Astrocyte (in vitro differentiated cells and primary cell): ENCODE measurements around the gene PTPN14. TPM values are rescaled to one million over a fixed set of nuclear protein-coding genes. Genes with fewer than 3 reads are reported as not detected.

Experiments used
- DNase-seq: peaks from one replicate; pipeline ENCODE4 v3.0.0-alpha.2; 2010; ENCODE audit warnings: low read depth
- FAIRE-seq: peaks from 2 replicates; lab custom pipeline; 2011; peaks lifted over from hg19 to GRCh38; lab: Jason Lieb, UNC
- H2AFZ ChIP-seq: 2 replicates; pipeline ENCODE4 v1.6.0; 2012; ENCODE audit warnings: low read depth, low read length, inconsistent platforms
- H3K27ac ChIP-seq: 2 replicates; pipeline ENCODE4 v1.5.1; 2011; ENCODE audit warnings: low read depth, low read length, inconsistent platforms
- H3K27me3 ChIP-seq: 2 replicates; pipeline ENCODE4 v1.6.0; 2011; ENCODE audit warnings: low read length, inconsistent platforms; ENCODE audit not compliant: insufficient read depth
- H3K36me3 ChIP-seq: 2 replicates; pipeline ENCODE4 v1.5.1; 2011; ENCODE audit warnings: low read length, inconsistent platforms; ENCODE audit not compliant: insufficient read depth
- H3K4me1 ChIP-seq: 2 replicates; pipeline ENCODE4 v1.5.1; 2011; ENCODE audit warnings: low read length, inconsistent platforms; ENCODE audit not compliant: insufficient read depth
- H3K4me2 ChIP-seq: 2 replicates; pipeline ENCODE4 v1.6.0; 2012; ENCODE audit warnings: low read length, inconsistent platforms
- H3K4me3 ChIP-seq: 2 replicates; pipeline ENCODE4 v1.5.1; 2011; ENCODE audit warnings: low read depth, mild to moderate bottlenecking, low read length, inconsistent platforms; ENCODE audit not compliant: insufficient read depth
- H3K79me2 ChIP-seq: 2 replicates; pipeline ENCODE4 v1.6.0; 2012; ENCODE audit warnings: mild to moderate bottlenecking, low read length, inconsistent platforms; ENCODE audit not compliant: insufficient read depth
- H3K9ac ChIP-seq: 2 replicates; pipeline ENCODE4 v1.6.0; 2012; ENCODE audit warnings: mild to moderate bottlenecking, low read length, inconsistent platforms
- H3K9me3 ChIP-seq: 2 replicates; pipeline ENCODE4 v1.5.1; 2012; ENCODE audit warnings: low read depth, mild to moderate bottlenecking, low read length, inconsistent platforms; ENCODE audit not compliant: insufficient read depth
- H4K20me1 ChIP-seq: 2 replicates; pipeline ENCODE4 v1.6.0; 2012; ENCODE audit warnings: low read length, inconsistent platforms; ENCODE audit not compliant: insufficient read depth
- H3K27ac Mint-ChIP-seq: one replicate; pipeline ENCODE4 v1.8.0; 2021; ENCODE audit warnings: mild to moderate bottlenecking, mixed read lengths; ENCODE audit not compliant: unreplicated experiment
- H3K27me3 Mint-ChIP-seq: one replicate; pipeline ENCODE4 v1.8.0; 2021; ENCODE audit warnings: low read depth, mixed read lengths; ENCODE audit not compliant: unreplicated experiment
- H3K36me3 Mint-ChIP-seq: one replicate; pipeline ENCODE4 v1.8.0; 2021; ENCODE audit warnings: low read depth, mixed read lengths; ENCODE audit not compliant: unreplicated experiment
- H3K4me1 Mint-ChIP-seq: one replicate; pipeline ENCODE4 v1.8.0; 2021; ENCODE audit warnings: low read depth, mixed read lengths; ENCODE audit not compliant: unreplicated experiment
- H3K4me3 Mint-ChIP-seq: one replicate; pipeline ENCODE4 v1.8.0; 2021; ENCODE audit warnings: mild to moderate bottlenecking, moderate library complexity, mixed read lengths; ENCODE audit not compliant: unreplicated experiment
- H3K9me3 Mint-ChIP-seq: one replicate; pipeline ENCODE4 v1.8.0; 2021; ENCODE audit warnings: mild to moderate bottlenecking, mixed read lengths; ENCODE audit not compliant: unreplicated experiment
- CTCF ChIP-seq: IDR thresholded peaks from 2 replicates; pipeline ENCODE4 v1.5.1; 2011; ENCODE audit warnings: low read depth, mild to moderate bottlenecking, inconsistent platforms, low read length, moderate library complexity; ENCODE audit not compliant: insufficient read depth
- EZH2 ChIP-seq: IDR thresholded peaks from 2 replicates; pipeline ENCODE4 v1.6.1; 2012; ENCODE audit warnings: mild to moderate bottlenecking, low read length, inconsistent platforms; ENCODE audit not compliant: insufficient read depth
- total RNA-seq: library from RNA; stranded (reverse); gene quantifications from 2 replicates; pipeline ENCODE4 v1.2.1, GENCODE V29; 2021

The PTPN14 gene
- total RNA-seq, 1 donor from 2014 or later, result 177 TPM

- DNase-seq, result no peak
- Histone ChIP-seq H3K27ac (no peak overlapping the region), H3K4me1 (peaks cover 4% of the 10 kb centered on the region), H2AFZ (no peak overlapping the region), H3K79me2 (peaks cover 100% of the 10 kb centered on the region), H3K9me3 (no peaks in the 10 kb centered on the region), H3K9ac (no peak overlapping the region), H3K36me3 (no peaks in the 10 kb centered on the region), H3K4me3 (no peak overlapping the region), H3K27me3 (no peaks in the 10 kb centered on the region), H4K20me1 (peaks cover 95% of the 10 kb centered on the region), H3K4me2 (peak overlapping the region; percentile 23)
- no peaks in the 10 kb centered on the region for H3K9me3 Mint-ChIP-seq
- FAIRE-seq, result no peak
- H3K4me3 Mint-ChIP-seq, result no peak overlapping the region
- H3K27me3 Mint-ChIP-seq, result no peaks in the 10 kb centered on the region
- TF ChIP-seq CTCF (no peak), EZH2 (no peak)
- H3K36me3 Mint-ChIP-seq, result peaks cover 3% of the 10 kb centered on the region
- H3K27ac Mint-ChIP-seq, result no peak overlapping the region
- peaks cover 55% of the 10 kb centered on the region for H3K4me1 Mint-ChIP-seq
Measured at GRCh38 chr1:214540324-214540723, 11.1 kb downstream of the PTPN14 start.

GRCh38 chr1:214538496-214538895 is 12.9 kb downstream of the PTPN14 start:
- H3K79me2 ChIP-seq, result peaks cover 100% of the 10 kb centered on the region
- Mint-ChIP-seq H3K27ac (no peak overlapping the region), H3K4me3 (no peak overlapping the region), H3K9me3 (no peaks in the 10 kb centered on the region), H3K27me3 (no peaks in the 10 kb centered on the region), H3K36me3 (peaks cover 5% of the 10 kb centered on the region), H3K4me1 (peaks cover 46% of the 10 kb centered on the region)
- H3K36me3 ChIP-seq, result no peaks in the 10 kb centered on the region
- peak overlapping the region; percentile 2 for H3K4me2 ChIP-seq
- no peak overlapping the region for H3K4me3 ChIP-seq
- H2AFZ ChIP-seq, result no peak overlapping the region
- H3K4me1 ChIP-seq, result peaks cover 4% of the 10 kb centered on the region
- no peak overlapping the region for H3K9ac ChIP-seq
- H3K27ac ChIP-seq, result no peak overlapping the region
- no peak for TF ChIP-seq CTCF
- no peak for TF ChIP-seq EZH2
- no peaks in the 10 kb centered on the region for H3K9me3 ChIP-seq
- no peak for DNase-seq
- peaks cover 92% of the 10 kb centered on the region for H4K20me1 ChIP-seq
- FAIRE-seq, result no peak
- H3K27me3 ChIP-seq, result no peaks in the 10 kb centered on the region

GRCh38 chr1:214537872-214538473 is 13.4 kb downstream of the PTPN14 start:
- Histone ChIP-seq H3K4me2 (peak overlapping the region; percentile 2), H3K27ac (no peak overlapping the region), H3K36me3 (no peaks in the 10 kb centered on the region), H3K9ac (no peak overlapping the region), H4K20me1 (peaks cover 92% of the 10 kb centered on the region), H3K79me2 (peaks cover 99% of the 10 kb centered on the region), H2AFZ (no peak overlapping the region), H3K27me3 (no peaks in the 10 kb centered on the region), H3K9me3 (no peaks in the 10 kb centered on the region), H3K4me3 (no peak overlapping the region), H3K4me1 (peaks cover 4% of the 10 kb centered on the region)
- FAIRE-seq (no peak), DNase-seq (no peak)
- Mint-ChIP-seq H3K4me1 (peaks cover 44% of the 10 kb centered on the region), H3K9me3 (no peaks in the 10 kb centered on the region), H3K4me3 (no peak overlapping the region), H3K36me3 (peaks cover 5% of the 10 kb centered on the region), H3K27ac (no peak overlapping the region), H3K27me3 (no peaks in the 10 kb centered on the region)
- no peak for TF ChIP-seq CTCF
- TF ChIP-seq EZH2, result no peak
